GM19099 (cell line): Measurements from ENCODE around the gene PRDM10.

ENCODE experiments used
- POLR2A ChIP-seq: IDR thresholded peaks from 3 replicates; pipeline ENCODE4 v1.6.1; 2011; ENCODE audit warnings: low read depth; ENCODE audit not compliant: insufficient read length; ENCODE audit errors: extremely low read depth

Gene PRDM10

DNA sequence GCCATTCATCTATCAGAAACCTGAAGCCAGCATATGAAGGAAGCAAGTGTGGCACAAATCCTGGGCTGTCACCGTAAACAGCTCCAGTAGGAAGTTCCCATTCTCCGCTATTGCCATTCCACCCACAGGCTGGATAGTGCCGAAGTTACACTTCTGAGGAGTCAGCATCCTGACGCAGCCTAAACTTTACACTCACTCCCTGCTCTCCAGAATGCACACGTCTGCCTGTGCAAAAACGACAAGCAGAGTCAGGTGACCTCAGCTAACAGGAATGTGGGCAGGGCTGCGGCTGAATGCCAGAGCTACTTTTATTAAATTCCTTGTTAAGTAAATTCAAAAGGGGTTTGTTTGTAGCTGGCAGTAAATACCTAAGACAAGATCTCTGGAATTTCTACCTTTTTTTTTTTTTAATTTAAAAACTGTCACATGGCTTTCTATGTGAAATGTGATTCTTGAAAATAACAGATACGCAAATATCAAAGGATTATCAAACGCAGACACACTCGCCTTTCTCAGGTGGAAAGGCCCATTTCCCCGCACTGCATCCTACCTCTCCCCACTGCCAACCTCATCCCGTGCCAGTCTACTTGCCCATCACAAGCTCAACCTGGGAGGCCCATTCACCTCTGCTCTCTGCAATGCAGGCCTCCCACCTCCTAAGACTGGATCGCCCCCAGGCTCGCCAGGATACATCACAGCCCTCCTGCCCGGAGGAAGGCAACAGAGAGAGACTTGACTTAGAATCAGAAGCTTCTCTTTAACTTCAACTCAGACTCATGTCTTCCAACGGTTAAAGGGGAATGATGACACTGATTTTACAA, 140.7 kb downstream of the PRDM10 start:
- TF ChIP-seq POLR2A: no peak

- no peak for TF ChIP-seq POLR2A
Measured at GRCh38 chr11:129856036-129856435, 146.6 kb downstream of the PRDM10 start.

DNA sequence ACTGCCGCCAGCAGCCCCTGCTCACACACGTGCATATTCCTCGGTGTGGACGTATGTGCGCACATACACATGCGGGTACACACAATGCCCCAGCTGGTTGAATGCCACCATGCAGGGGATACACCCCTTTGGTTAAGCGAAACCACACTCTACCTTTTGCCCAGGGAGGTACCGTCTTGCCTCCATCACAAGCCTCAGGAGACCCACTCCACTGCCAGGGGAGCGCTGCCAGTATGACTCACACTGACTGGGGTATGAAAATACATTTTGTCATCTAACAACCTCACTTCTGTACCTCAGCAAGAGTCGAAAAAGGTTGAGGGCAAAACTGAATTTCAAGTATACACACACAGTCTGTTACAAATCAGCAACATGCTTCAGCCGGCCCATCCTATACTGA, 147.5 kb downstream of the PRDM10 start:
- no peak for TF ChIP-seq POLR2A

DNA sequence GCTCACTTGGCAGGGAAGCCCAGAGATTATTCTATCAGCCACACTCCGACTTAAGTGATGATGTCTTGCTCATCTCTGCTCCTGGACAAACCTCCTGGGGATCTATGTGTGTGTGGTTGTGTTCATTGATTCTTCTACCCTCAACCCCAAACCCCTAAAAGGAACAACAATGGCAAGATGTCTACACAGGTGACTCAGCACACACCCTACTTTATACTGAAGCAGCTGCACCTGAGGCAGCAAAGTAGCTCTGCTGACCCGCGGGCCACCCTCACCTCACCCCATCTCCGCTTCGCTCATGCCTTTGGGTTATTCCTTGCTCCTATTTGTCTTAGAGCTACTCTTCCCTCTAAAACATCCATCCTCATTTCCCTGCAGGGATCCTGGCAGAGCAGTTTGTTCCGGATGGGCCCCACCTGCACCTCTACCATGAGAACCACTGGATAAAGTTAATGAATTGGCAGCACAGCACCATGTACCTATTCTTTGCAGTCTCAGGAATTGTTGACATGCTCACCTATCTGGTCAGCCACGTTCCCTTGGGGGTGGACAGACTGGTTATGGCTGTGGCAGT, 148.3 kb downstream of the PRDM10 start:
- no peak for TF ChIP-seq POLR2A

- no peak for TF ChIP-seq POLR2A
Measured at GRCh38 chr11:129853518-129854231, 149.0 kb downstream of the PRDM10 start.

DNA sequence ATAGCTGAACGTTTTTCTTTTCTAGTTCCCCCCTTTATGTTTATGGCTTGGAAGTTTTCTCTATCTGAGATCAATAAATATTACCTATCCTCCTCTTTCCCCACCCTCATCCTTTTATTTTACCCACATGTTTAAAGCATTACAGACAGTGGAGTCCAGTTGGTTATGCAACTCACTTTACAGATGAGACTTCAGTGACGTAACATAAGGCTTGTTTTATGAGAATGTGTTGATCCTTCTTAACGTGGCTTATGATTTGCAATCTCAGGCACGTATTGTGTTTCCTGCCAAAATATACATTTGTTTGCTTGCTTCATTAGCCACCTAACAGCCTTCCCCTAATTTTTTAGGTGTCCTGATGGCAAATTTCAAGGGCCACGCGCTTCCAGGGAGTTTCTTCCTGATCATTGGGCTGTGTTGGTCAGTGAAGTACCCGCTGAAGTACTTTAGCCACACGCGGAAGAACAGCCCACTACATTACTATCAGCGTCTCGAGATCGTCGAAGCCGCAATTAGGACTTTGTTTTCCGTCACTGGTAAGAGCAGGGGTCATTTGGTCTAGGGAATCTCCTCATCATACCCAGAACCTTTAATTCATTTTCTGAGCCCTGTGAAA, 150.4 kb downstream of the PRDM10 start:
- no peak for TF ChIP-seq POLR2A
